HG02938 (cell line): ENCODE results near the gene PIGK.

Source experiments
- ATAC-seq: cut with Tn5 transposase; IDR thresholded peaks from one replicate; pipeline ENCODE4 v1.9.1; 2021; ENCODE audit warnings: mild to moderate bottlenecking, moderate library complexity; ENCODE audit not compliant: unreplicated experiment

PIGK gene

DNA sequence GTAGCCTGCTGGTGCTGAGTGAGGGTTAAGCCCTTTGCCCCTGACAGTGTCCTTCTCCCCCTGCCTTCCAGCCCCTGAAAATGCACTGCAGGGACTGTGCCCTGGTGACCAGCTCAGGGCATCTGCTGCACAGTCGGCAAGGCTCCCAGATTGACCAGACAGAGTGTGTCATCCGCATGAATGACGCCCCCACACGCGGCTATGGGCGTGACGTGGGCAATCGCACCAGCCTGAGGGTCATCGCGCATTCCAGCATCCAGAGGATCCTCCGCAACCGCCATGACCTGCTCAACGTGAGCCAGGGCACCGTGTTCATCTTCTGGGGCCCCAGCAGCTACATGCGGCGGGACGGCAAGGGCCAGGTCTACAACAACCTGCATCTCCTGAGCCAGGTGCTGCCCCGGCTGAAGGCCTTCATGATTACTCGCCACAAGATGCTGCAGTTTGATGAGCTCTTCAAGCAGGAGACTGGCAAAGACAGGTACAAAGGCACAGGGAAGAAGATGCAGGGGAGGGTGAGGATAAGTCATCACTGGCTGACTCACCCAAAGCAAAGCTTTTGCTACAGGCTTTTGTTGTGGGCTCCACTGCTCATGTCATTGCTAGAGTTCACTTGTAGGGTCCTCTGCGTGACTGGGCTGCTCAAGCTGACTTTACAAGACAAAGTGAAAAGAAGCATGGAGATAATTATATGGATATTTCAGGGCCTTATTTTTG lies 174.9 kb downstream of the PIGK start:
- ATAC-seq, result no peak

DNA sequence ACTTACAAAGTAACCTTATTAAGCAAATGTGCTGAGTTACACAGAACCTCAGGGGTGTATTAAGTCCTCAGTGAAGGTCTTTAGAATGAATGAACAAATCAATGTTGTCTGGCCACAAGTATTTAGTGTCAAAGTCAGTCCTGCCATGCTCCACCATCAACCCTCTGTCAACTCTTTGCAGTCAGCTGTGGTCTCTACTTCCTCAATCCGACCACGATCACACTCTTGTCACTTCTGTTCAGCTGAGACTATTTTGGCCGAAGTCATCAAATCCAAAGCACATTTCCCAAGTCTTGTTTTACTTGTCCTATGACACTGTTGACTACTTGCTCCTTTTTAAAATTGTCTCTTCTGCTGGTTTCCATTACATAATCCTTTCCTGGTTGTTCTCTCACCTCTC lies 178.4 kb downstream of the PIGK start:
- ATAC-seq, result no peak

DNA sequence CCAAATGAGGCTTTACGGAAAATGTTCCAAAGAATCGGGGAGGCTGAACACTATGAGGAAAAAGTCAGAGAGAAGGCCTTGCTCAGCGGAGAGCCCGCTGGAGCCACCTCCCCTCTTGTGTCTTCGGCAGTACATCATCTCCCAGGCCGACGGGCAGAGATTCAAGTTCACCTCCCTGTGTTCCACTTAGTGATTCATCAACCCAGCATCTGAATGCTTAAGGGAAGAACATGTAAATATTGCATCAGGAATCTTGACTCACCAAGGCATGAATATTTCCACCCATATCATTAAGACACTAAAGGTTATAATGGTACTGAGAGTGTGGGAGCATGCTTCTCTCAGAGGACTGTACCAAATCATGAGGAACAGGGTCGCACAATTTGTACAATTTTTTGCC lies 179.5 kb downstream of the PIGK start:
- ATAC-seq, result no peak

DNA sequence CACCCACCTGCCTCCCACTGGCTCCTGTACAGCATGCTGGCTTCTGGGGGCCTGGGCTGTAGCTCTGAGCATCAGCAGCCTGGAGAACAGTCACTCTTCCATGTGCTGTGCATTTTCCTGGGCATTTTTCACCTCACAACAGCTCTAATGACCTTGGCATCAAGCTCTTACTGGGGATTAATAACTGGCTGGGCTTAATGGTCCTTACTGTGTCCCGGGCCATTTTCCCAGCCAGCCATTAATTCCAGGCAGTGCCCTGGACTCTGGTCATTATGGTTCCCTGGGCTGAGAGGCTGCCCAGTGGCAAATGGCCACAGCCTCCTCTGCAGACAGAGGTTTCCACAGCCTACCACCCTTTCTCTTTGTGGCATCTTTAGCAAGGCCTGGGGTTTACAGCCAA lies 180.1 kb downstream of the PIGK start:
- no peak for ATAC-seq
